Sigmoid colon (tissue), 4 donors: ENCODE measurements around the gene KCNT1.

Source experiments
- CTCF ChIP-seq, 4 experiments: fragments of 450-650 bp in 3 of 4; fragments of 200-600 bp in 1 of 4; IDR thresholded peaks; one replicate each; pipeline ENCODE4 v1.5.1; 2016 to 2019; ENCODE audit warnings: antibody characterized with exemption in 4 of 4, mild to moderate bottlenecking in 3 of 4, moderate library complexity in 2 of 4
- POLR2A ChIP-seq, 2 donors: fragments of 450-650 bp; IDR thresholded peaks; one replicate each; pipeline ENCODE4 v1.6.1; 2016; ENCODE audit warnings: antibody characterized with exemption in 2 of 2, mild to moderate bottlenecking in 2 of 2, moderate library complexity in 2 of 2
- POLR2AphosphoS5 ChIP-seq, 4 donors: sonication (generic); formaldehyde crosslinking; IDR thresholded peaks; one replicate each; pipeline ENCODE4 v1.6.1; 2017; ENCODE audit warnings: antibody characterized with exemption in 4 of 4

- no peak for TF ChIP-seq CTCF (IDR thresholded peaks at IDR 0.05)
- no peak for TF ChIP-seq POLR2A (IDR thresholded peaks at IDR 0.05)
- TF ChIP-seq POLR2AphosphoS5 (IDR thresholded peaks at IDR 0.05): no peak
These were observed 109.8 kb downstream of the KCNT1 start for GRCh38 chr9:135811801-135812200.
